Measurements from ENCODE around the gene HEG1.

GRCh38 chr3:124966521-124967445 lies 89.0 kb downstream of the HEG1 start:
- TF ChIP-seq CTCF (IDR thresholded peaks at IDR 0.05): no peak
- no peak for TF ChIP-seq POLR2A (IDR thresholded peaks at IDR 0.05)
- no peak for TF ChIP-seq POLR2AphosphoS5 (IDR thresholded peaks at IDR 0.05)
- TF ChIP-seq EP300 (IDR thresholded peaks at IDR 0.05): no peak

All from gastroesophageal sphincter (tissue), 3 donors.